SH-SY5Y (cell line): ENCODE data around the gene ADORA2B.

Experiments
- GATA2 ChIP-seq: IDR thresholded peaks from 2 replicates; pipeline ENCODE4 v1.6.1; 2011; ENCODE audit warnings: mild to moderate bottlenecking, low read depth, low read length
- GATA3 ChIP-seq: IDR thresholded peaks from 2 replicates; pipeline ENCODE4 v1.6.1; 2011; ENCODE audit warnings: low read depth, mild to moderate bottlenecking, low read length, moderate library complexity

- TF ChIP-seq GATA2 = no peak
- no peak for TF ChIP-seq GATA3
Observed at GRCh38 chr17:16001226-16001897, 56.4 kb downstream of the ADORA2B start.
